Measurements from ENCODE around the gene VCAN. TPM values are rescaled to one million over a fixed set of nuclear protein-coding genes. Genes with fewer than 3 reads are reported as not detected.

VCAN gene
- polyA plus RNA-seq, 1 donor from 2014 or later: 1,185 TPM

DNA sequence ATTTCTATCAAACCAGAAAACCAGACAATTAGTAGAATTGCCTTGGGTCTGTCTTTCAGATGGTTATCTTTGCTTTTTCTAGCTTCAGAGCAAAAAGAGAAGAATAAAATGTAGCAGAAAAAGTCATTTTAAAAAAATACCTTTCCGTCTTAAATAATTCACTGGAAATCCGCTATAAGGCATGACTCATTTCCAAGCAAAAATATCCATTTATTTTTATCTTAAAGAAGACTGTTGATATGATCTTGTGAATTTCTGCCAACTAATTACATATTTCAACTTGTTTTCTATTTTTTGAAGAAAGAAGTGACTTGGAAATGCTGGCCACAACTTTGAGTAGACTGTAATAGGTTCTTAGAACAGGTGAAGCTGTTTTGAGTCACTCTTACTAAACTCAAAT, 83.7 kb downstream of the VCAN start:
- TF ChIP-seq POLR2AphosphoS5 (IDR thresholded peaks at IDR 0.05) (no peak), RAD21 (conservative IDR thresholded peaks at IDR 0.05) (no peak), MXI1 (conservative IDR thresholded peaks at IDR 0.05; ENCODE audit: poor library complexity, severe bottlenecking) (no peak), EP300 (conservative IDR thresholded peaks at IDR 0.05; ENCODE audit: poor library complexity, severe bottlenecking) (no peak), TAF1 (IDR thresholded peaks at IDR 0.05; ENCODE audit: low read depth) (no peak), EZH2 (IDR thresholded peaks at IDR 0.05; ENCODE audit: borderline replicate concordance, insufficient read depth, low read length, poor library complexity, severe bottlenecking) (no peak), SMC3 (conservative IDR thresholded peaks at IDR 0.05; ENCODE audit: poor library complexity) (no peak)
- TF ChIP-seq, protein P1, sequence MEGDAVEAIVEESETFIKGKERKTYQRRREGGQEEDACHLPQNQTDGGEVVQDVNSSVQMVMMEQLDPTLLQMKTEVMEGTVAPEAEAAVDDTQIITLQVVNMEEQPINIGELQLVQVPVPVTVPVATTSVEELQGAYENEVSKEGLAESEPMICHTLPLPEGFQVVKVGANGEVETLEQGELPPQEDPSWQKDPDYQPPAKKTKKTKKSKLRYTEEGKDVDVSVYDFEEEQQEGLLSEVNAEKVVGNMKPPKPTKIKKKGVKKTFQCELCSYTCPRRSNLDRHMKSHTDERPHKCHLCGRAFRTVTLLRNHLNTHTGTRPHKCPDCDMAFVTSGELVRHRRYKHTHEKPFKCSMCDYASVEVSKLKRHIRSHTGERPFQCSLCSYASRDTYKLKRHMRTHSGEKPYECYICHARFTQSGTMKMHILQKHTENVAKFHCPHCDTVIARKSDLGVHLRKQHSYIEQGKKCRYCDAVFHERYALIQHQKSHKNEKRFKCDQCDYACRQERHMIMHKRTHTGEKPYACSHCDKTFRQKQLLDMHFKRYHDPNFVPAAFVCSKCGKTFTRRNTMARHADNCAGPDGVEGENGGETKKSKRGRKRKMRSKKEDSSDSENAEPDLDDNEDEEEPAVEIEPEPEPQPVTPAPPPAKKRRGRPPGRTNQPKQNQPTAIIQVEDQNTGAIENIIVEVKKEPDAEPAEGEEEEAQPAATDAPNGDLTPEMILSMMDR (IDR thresholded peaks at IDR 0.05; ENCODE audit: poor library complexity, severe bottlenecking): no peak
- TF ChIP-seq, protein P2, sequence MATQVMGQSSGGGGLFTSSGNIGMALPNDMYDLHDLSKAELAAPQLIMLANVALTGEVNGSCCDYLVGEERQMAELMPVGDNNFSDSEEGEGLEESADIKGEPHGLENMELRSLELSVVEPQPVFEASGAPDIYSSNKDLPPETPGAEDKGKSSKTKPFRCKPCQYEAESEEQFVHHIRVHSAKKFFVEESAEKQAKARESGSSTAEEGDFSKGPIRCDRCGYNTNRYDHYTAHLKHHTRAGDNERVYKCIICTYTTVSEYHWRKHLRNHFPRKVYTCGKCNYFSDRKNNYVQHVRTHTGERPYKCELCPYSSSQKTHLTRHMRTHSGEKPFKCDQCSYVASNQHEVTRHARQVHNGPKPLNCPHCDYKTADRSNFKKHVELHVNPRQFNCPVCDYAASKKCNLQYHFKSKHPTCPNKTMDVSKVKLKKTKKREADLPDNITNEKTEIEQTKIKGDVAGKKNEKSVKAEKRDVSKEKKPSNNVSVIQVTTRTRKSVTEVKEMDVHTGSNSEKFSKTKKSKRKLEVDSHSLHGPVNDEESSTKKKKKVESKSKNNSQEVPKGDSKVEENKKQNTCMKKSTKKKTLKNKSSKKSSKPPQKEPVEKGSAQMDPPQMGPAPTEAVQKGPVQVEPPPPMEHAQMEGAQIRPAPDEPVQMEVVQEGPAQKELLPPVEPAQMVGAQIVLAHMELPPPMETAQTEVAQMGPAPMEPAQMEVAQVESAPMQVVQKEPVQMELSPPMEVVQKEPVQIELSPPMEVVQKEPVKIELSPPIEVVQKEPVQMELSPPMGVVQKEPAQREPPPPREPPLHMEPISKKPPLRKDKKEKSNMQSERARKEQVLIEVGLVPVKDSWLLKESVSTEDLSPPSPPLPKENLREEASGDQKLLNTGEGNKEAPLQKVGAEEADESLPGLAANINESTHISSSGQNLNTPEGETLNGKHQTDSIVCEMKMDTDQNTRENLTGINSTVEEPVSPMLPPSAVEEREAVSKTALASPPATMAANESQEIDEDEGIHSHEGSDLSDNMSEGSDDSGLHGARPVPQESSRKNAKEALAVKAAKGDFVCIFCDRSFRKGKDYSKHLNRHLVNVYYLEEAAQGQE (IDR thresholded peaks at IDR 0.05; ENCODE audit: borderline replicate concordance): no peak
- H3K9ac ChIP-seq (ENCODE audit: low read length): no peak overlapping the region
- H3K9me2 ChIP-seq (ENCODE audit: insufficient read depth, low read length): no peaks in the 10 kb centered on the region
- H3K27me3 ChIP-seq (ENCODE audit: insufficient read depth, low read depth, low read length): no peaks in the 10 kb centered on the region
- peaks cover 8% of the 10 kb centered on the region for H3F3A ChIP-seq (ENCODE audit: insufficient read depth, low read length, poor library complexity, severe bottlenecking)
- peaks cover 97% of the 10 kb centered on the region for H3K79me2 ChIP-seq (replicated peaks; ENCODE audit: insufficient read depth, low read length)
- no peaks in the 10 kb centered on the region for H3K9me3 ChIP-seq (ENCODE audit: low read length)
- H2AFZ ChIP-seq (ENCODE audit: low read depth, low read length): no peak overlapping the region
- H3K4me2 ChIP-seq (ENCODE audit: low read length): no peak overlapping the region
- no peak overlapping the region for H3K27ac ChIP-seq (ENCODE audit: low read length)
- H4K20me1 ChIP-seq (ENCODE audit: insufficient read depth): peaks cover 89% of the 10 kb centered on the region
- peaks cover 51% of the 10 kb centered on the region for H3K36me3 ChIP-seq (ENCODE audit: insufficient read depth, low read length)
- no peak overlapping the region for H3K4me3 ChIP-seq (ENCODE audit: low read length)

- Histone ChIP-seq H3K36me3 (ENCODE audit: insufficient read depth, low read length) (peaks cover 54% of the 10 kb centered on the region), H3K79me2 (replicated peaks; ENCODE audit: insufficient read depth, low read length) (peaks cover 92% of the 10 kb centered on the region), H4K20me1 (ENCODE audit: insufficient read depth) (peaks cover 96% of the 10 kb centered on the region), H3K27me3 (ENCODE audit: insufficient read depth, low read depth, low read length) (no peaks in the 10 kb centered on the region), H3F3A (ENCODE audit: insufficient read depth, low read length, poor library complexity, severe bottlenecking) (peaks cover 8% of the 10 kb centered on the region), H3K4me3 (ENCODE audit: low read length) (peak overlapping the region; percentile 2), H2AFZ (ENCODE audit: low read depth, low read length) (no peak overlapping the region), H3K27ac (ENCODE audit: low read length) (no peak overlapping the region), H3K4me2 (ENCODE audit: low read length) (no peak overlapping the region), H3K9ac (ENCODE audit: low read length) (no peak overlapping the region), H3K9me3 (ENCODE audit: low read length) (no peaks in the 10 kb centered on the region), H3K9me2 (ENCODE audit: insufficient read depth, low read length) (no peaks in the 10 kb centered on the region)
- no peak for TF ChIP-seq EZH2 (IDR thresholded peaks at IDR 0.05; ENCODE audit: borderline replicate concordance, insufficient read depth, low read length, poor library complexity, severe bottlenecking)
Observed at GRCh38 chr5:83556190-83556589, 84.6 kb downstream of the VCAN start.

Data from neural cell (in vitro differentiated cells).